ENCODE measurements around the gene RALGPS1. TPM values are rescaled to one million over a fixed set of nuclear protein-coding genes. Genes with fewer than 3 reads are reported as not detected.

RALGPS1 gene
- total RNA-seq, 2 donors from 2014 or later: 9.7 to 17.7 TPM

DNA sequence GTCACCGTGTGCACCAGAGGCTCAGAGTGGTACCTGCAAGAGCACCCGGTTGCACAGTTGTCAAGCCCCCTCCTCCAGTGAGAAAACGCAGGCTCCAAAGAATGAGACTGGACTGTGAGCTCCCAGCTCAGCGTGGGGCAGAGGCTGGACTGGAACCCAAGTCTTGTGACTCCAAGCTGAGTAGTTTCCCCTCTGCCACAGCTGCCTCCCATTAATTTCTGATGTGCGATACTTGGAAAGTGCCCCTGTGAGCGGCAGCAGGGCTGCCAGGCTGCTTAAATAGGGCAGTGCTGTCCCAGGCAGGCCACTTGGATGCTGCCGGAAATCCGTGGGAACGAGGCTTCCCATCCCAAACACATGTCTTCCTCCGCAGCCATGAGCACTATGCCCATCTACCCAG lies 270.1 kb downstream of the RALGPS1 start:
- TF ChIP-seq, protein P1, sequence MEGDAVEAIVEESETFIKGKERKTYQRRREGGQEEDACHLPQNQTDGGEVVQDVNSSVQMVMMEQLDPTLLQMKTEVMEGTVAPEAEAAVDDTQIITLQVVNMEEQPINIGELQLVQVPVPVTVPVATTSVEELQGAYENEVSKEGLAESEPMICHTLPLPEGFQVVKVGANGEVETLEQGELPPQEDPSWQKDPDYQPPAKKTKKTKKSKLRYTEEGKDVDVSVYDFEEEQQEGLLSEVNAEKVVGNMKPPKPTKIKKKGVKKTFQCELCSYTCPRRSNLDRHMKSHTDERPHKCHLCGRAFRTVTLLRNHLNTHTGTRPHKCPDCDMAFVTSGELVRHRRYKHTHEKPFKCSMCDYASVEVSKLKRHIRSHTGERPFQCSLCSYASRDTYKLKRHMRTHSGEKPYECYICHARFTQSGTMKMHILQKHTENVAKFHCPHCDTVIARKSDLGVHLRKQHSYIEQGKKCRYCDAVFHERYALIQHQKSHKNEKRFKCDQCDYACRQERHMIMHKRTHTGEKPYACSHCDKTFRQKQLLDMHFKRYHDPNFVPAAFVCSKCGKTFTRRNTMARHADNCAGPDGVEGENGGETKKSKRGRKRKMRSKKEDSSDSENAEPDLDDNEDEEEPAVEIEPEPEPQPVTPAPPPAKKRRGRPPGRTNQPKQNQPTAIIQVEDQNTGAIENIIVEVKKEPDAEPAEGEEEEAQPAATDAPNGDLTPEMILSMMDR (IDR thresholded peaks at IDR 0.05): no peak
- H3K27ac ChIP-seq: peak overlapping the region; percentile 85 to 93
- no peak overlapping the region for H3K4me3 ChIP-seq
- no peaks in the 10 kb centered on the region for H3K36me3 ChIP-seq
- no peak for DNase-seq (ENCODE audit: low spot score)
- no peaks in the 10 kb centered on the region for H3K9me3 ChIP-seq
- no peaks in the 10 kb centered on the region for H3K27me3 ChIP-seq
- peaks cover 0 to 60% of the 10 kb centered on the region in 2 donors for H3K4me1 ChIP-seq

GRCh38 chr9:127185181-127185580 lies 270.6 kb downstream of the RALGPS1 start:
- TF ChIP-seq, protein P1 (IDR thresholded peaks at IDR 0.05): no peak
- H3K4me1 ChIP-seq: peaks cover 0 to 58% of the 10 kb centered on the region in 2 donors
- DNase-seq (ENCODE audit: low spot score): no peak

DNA sequence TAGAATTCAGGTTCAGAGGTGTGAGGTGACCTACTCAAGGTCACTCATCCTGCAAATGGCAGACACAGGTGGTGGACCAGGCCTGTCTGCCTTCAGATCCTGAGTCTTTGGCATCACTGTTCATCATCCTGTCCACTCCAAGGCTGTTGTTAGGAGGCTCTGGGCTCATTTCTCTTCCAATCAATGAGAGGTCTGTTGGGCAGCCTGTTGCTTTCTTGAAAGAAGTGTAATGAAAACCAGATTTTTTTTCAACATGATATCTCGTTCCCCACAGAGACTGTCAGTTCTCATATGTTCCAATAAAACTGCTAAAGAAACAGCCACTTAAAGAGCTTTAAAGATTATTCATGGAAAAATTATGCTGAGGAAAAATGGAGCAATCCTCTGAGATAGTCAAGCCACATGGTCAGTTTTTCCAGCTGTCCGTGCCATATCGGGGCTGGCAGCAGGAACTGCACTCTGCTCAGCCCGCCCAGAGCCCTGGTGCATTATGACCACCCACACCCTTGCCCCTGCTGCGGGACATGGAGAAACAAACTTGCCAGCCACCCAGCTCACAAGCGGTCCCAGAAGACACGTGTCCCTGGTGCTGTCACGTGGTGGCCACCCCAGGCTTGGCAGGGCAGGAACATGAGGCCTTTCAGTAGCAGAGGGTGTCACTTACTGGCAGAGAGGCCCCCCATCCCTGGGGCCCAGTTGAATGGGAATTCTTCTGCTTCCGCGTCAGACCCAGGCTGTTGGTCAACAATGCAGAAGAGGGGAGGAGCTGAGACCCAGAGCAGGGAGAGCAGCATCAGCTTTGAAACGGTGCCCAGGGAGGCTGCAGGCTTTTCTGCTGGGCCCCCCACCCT lies 271.6 kb downstream of the RALGPS1 start:
- no peaks in the 10 kb centered on the region for H3K27me3 ChIP-seq
- peak overlapping the region; percentile 85 to 93 for H3K27ac ChIP-seq
- peak; percentile 97 for DNase-seq (ENCODE audit: low spot score)
- no peak overlapping the region for H3K4me3 ChIP-seq
- no peaks in the 10 kb centered on the region for H3K36me3 ChIP-seq
- H3K9me3 ChIP-seq: no peaks in the 10 kb centered on the region
- TF ChIP-seq, protein P1 (IDR thresholded peaks at IDR 0.05): no peak
- H3K4me1 ChIP-seq: peaks cover 0 to 58% of the 10 kb centered on the region in 2 donors

More at GRCh38 chr9:127185181-127185580, 270.6 kb downstream of the RALGPS1 start:
- Histone ChIP-seq H3K27ac (peak overlapping the region; percentile 85 to 93), H3K27me3 (no peaks in the 10 kb centered on the region), H3K36me3 (no peaks in the 10 kb centered on the region), H3K9me3 (no peaks in the 10 kb centered on the region), H3K4me3 (no peak overlapping the region)

GRCh38 chr9:127186806-127187205 lies 272.2 kb downstream of the RALGPS1 start:
- H3K27me3 ChIP-seq: no peaks in the 10 kb centered on the region
- TF ChIP-seq, protein P1 (IDR thresholded peaks at IDR 0.05): no peak
- H3K27ac ChIP-seq: peak overlapping the region; percentile 85 to 93
- H3K4me1 ChIP-seq: peaks cover 0 to 58% of the 10 kb centered on the region in 2 donors
- H3K36me3 ChIP-seq: no peaks in the 10 kb centered on the region
- H3K9me3 ChIP-seq: no peaks in the 10 kb centered on the region
- DNase-seq (ENCODE audit: low spot score): no peak
- no peak overlapping the region for H3K4me3 ChIP-seq

DNA sequence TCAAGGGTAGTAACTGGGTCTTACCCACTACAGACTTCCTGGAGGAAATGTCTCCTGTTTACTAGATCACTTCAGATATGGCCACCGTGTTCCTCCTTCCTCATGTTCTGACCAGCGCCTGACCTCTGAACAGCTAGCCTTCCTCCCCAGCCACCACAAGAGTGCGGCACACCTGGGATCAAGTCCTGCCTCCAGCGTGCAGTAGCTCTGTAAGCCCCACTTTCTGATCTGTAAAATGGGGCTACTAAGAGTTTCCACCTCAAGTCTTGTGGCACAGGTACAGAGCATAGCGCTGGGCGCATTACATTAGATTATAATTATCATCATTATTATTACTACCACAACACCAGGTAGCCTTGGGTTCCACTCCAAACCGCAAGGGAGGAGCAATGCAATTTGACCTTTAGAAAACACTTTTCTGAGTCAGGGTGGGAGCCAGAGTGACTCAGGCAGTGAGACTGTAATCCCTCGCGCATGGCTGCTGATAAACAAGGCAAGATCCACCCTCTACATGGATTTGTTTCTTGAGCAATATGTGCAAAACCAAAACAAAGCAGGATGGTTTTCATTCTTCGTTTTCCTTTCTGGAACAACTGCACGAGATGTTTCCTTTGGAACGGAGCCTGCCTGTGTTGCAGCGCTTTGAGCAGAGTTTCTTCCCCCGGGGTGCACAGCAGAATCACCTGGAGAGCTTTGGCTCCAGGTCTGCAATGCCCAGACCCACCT lies 272.8 kb downstream of the RALGPS1 start:
- Histone ChIP-seq H3K27me3 (no peaks in the 10 kb centered on the region), H3K27ac (peak overlapping the region; percentile 85 to 93), H3K4me3 (no peak overlapping the region), H3K36me3 (no peaks in the 10 kb centered on the region), H3K9me3 (no peaks in the 10 kb centered on the region), H3K4me1 (peaks cover 0 to 58% of the 10 kb centered on the region in 2 donors)
- TF ChIP-seq, protein P1 (IDR thresholded peaks at IDR 0.05): no peak
- peak; percentile 94 for DNase-seq (ENCODE audit: low spot score)

Data from right atrium auricular region (tissue), 2 donors.